ENCODE measurements around the gene WDFY4. TPM values are rescaled to one million over a fixed set of nuclear protein-coding genes. Genes with fewer than 3 reads are reported as not detected.

WDFY4 gene
- total RNA-seq, 4 donors from 2014 or later: 0.61 to 3.8 (median 0.88) TPM

GRCh38 chr10:48788554-48788953 is 103.9 kb downstream of the WDFY4 start:
- H3K4me1 ChIP-seq: peaks cover 11 to 28% (median 21%) of the 10 kb centered on the region in 3 donors
- WGBS, 2 donors: 50 to 79% methylated on average over 5 of the region's 5 CpGs
- no peak for DNase-seq
- intact Hi-C loops (cut with DNase I): no loop called here
- no peaks in the 10 kb centered on the region for H3K36me3 ChIP-seq
- no peaks in the 10 kb centered on the region for H3K9me3 ChIP-seq
- H3K27ac ChIP-seq: no peak overlapping the region
- H3K27me3 ChIP-seq: peaks cover 0 to 16% (median 0%) of the 10 kb centered on the region in 4 donors
- H3K4me3 ChIP-seq: no peak overlapping the region
- TF ChIP-seq, protein P1, sequence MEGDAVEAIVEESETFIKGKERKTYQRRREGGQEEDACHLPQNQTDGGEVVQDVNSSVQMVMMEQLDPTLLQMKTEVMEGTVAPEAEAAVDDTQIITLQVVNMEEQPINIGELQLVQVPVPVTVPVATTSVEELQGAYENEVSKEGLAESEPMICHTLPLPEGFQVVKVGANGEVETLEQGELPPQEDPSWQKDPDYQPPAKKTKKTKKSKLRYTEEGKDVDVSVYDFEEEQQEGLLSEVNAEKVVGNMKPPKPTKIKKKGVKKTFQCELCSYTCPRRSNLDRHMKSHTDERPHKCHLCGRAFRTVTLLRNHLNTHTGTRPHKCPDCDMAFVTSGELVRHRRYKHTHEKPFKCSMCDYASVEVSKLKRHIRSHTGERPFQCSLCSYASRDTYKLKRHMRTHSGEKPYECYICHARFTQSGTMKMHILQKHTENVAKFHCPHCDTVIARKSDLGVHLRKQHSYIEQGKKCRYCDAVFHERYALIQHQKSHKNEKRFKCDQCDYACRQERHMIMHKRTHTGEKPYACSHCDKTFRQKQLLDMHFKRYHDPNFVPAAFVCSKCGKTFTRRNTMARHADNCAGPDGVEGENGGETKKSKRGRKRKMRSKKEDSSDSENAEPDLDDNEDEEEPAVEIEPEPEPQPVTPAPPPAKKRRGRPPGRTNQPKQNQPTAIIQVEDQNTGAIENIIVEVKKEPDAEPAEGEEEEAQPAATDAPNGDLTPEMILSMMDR (IDR thresholded peaks at IDR 0.05): no peak
- no peak for TF ChIP-seq POLR2A (IDR thresholded peaks at IDR 0.05)

DNA sequence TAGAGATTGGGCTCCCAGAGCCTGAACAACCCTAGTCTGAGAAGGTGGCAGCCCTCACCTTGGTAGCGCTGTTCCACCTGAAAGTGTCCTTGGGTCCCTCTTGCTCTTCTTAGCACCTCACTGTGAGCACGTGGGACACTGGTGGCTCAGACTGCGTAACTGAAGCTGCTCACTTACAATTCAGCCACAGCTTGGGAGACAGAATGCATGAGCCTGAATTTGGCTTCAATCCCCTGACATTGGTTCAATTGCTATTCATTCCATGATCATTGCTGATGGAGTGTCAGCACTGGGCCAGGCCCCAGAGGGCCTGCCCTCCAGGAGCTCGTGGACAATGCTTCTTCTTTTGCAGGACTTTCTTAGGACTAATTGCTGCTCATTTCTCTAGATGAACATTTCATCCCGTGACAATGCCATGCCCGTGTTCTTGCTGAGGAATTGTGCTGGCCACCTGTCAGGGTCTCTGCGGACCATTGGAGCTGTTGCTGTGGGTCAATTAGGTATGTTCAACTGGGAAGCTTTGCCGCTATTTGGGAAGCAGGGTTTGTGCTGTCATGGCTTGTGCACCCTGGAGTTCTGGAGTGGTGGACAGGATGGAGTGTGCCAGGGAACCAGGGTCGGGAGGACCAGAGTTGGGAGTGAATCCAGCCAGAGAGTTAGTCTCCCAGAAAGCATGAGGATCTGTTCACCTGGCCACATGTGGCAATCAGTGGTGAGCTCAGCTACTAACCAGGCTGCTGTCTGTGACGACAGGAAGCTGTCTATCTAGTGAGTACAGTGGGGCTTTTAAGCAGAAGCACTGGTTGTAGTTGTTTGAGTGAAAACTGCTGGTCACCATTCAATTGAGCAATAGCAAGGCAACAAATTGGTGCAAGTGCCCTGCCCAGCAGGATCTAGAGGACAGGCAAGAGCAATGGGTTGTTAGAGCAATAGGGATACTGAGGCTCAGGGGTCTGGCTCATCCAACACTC is 105.1 kb downstream of the WDFY4 start:
- Histone ChIP-seq H3K4me3 (no peak overlapping the region), H3K27ac (no peak overlapping the region), H3K9me3 (no peaks in the 10 kb centered on the region), H3K4me1 (peaks cover 11 to 28% (median 21%) of the 10 kb centered on the region in 3 donors), H3K27me3 (peaks cover 0 to 28% (median 0%) of the 10 kb centered on the region in 4 donors), H3K36me3 (no peaks in the 10 kb centered on the region)
- intact Hi-C loops (cut with DNase I): no loop called here
- TF ChIP-seq, protein P1 (IDR thresholded peaks at IDR 0.05): no peak
- TF ChIP-seq POLR2A (IDR thresholded peaks at IDR 0.05): no peak
- WGBS, 2 donors: 83 to 86% methylated on average over 8 to 9 of the region's 10 CpGs
- DNase-seq: no peak

GRCh38 chr10:48790457-48791044 is 105.9 kb downstream of the WDFY4 start:
- 77 to 95% methylated on average over 3 of the region's 8 CpGs for WGBS, 2 donors
- Histone ChIP-seq H3K4me1 (peaks cover 11 to 28% (median 21%) of the 10 kb centered on the region in 3 donors), H3K4me3 (no peak overlapping the region), H3K27ac (no peak overlapping the region), H3K36me3 (no peaks in the 10 kb centered on the region), H3K27me3 (peaks cover 0 to 28% (median 0%) of the 10 kb centered on the region in 4 donors), H3K9me3 (no peaks in the 10 kb centered on the region)
- no peak for DNase-seq
- intact Hi-C loops (cut with DNase I): no loop called here
- TF ChIP-seq, protein P1 (IDR thresholded peaks at IDR 0.05): no peak
- no peak for TF ChIP-seq POLR2A (IDR thresholded peaks at IDR 0.05)

DNA sequence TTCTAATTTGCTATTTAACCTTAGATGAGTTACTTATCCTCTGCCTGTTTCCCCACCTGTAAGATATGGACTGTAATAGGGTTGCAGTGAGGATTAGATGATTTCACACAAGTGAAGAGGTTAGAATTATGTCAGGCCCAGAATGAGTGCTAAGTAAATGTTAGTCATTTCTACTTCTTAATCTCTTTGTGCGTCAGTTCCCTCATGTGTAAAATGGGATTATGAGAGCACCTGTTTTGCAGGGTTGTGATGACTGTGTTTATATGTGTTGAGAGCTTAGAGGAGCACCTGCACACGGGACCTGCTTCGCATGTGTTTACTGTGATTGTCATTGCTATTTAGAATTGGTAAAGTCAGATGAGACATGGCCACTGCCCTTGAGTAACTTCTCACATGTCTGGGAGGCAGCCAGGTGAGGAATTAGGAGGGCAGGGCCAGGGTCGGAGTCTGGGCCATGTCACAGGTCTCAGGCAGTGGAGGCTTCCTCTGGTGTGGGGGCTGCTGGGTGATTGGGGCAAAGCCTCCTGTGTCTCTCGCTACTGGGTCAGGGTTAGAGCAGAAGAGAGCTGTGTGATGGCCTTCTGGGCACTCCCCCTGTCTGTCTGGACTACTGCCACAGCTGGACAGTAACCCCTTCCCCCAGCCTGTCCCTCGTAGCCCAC is 106.7 kb downstream of the WDFY4 start:
- 55 to 68% methylated on average over 5 of the region's 6 CpGs for WGBS, 2 donors
- peaks cover 0 to 33% (median 0%) of the 10 kb centered on the region in 4 donors for H3K27me3 ChIP-seq
- peak overlapping the region in 3 of 4 donors; percentile 2 to 41 (median 31) for H3K27ac ChIP-seq
- H3K9me3 ChIP-seq: no peaks in the 10 kb centered on the region
- H3K4me1 ChIP-seq: peaks cover 11 to 28% (median 21%) of the 10 kb centered on the region in 3 donors
- no peak for DNase-seq
- no peaks in the 10 kb centered on the region for H3K36me3 ChIP-seq
- H3K4me3 ChIP-seq: no peak overlapping the region
- intact Hi-C loops (cut with DNase I): no loop called here
- TF ChIP-seq, protein P1 (IDR thresholded peaks at IDR 0.05): no peak
- no peak for TF ChIP-seq POLR2A (IDR thresholded peaks at IDR 0.05)
